Psoas muscle (tissue), 8 donors: ENCODE data around the gene PLXNA4. TPM values are rescaled to one million over a fixed set of nuclear protein-coding genes. Genes with fewer than 3 reads are reported as not detected.
A peak's percentile ranks its signal among the peaks of the same experiment; 100 is the strongest.

Experiments used
- ATAC-seq, 4 donors: fragments of 200-7000 bp; cut with Tn5 transposase; one replicate each; pipeline ENCODE4 v1.9.1; 2020; ENCODE audit warnings: moderate library complexity in 3 of 4, mild to moderate bottlenecking in 2 of 4
- DNase-seq, 2 donors: peaks; one replicate each; pipeline ENCODE4 v3.0.0-alpha.2; 2020
- H3K27ac ChIP-seq: fragments of 200-600 bp; one replicate; pipeline ENCODE4 v1.8.0; 2022
- H3K27me3 ChIP-seq, 3 donors: fragments of 200-600 bp in 1 of 3; one replicate each; pipeline versions ENCODE4 v1.6.1 to v1.8.0; 2013 to 2022; ENCODE audit warnings: low read length in 2 of 3, mild to moderate bottlenecking in 2 of 3, moderate library complexity in 1 of 3; ENCODE audit not compliant: insufficient read depth in 3 of 3
- H3K36me3 ChIP-seq, 2 donors: fragments of 200-600 bp in 1 of 2; one replicate each; pipeline versions ENCODE4 v1.6.1 to v1.8.0; 2013 to 2022; ENCODE audit warnings: low read depth in 1 of 2, mild to moderate bottlenecking in 1 of 2, moderate library complexity in 1 of 2; ENCODE audit not compliant: insufficient read depth in 1 of 2
- H3K4me1 ChIP-seq: fragments of 200-600 bp; one replicate; pipeline ENCODE4 v1.8.0; 2022
- H3K4me3 ChIP-seq: fragments of 200-600 bp; one replicate; pipeline ENCODE4 v1.8.0; 2022; ENCODE audit warnings: mild to moderate bottlenecking
- H3K9me3 ChIP-seq: fragments of 200-600 bp; one replicate; pipeline ENCODE4 v1.8.0; 2022
- CTCF ChIP-seq: fragments of 200-600 bp; IDR thresholded peaks from one replicate; pipeline ENCODE4 v1.8.0; 2022; ENCODE audit warnings: antibody characterized with exemption
- WGBS, 3 donors: extraction: QIAGEN DNeasy Blood & Tissue Kit; methylation state at CpG; one replicate each; pipeline versions ENCODE4 v1.1.6 to v1.1.7; 2013; 5-methylcytosine and 5-hydroxymethylcytosine counted together
- intact Hi-C, 2 donors: fragments of 100-400 bp; cut with DNase I; formaldehyde crosslinking; loops; one replicate each; pipeline versions ENCODE4 v1.11.0 to v1.14.2; 2022
- polyA plus RNA-seq, 3 donors: library from polyadenylated mRNA; stranded (reverse); fragments of 200-250 nt; gene quantifications; one replicate each; pipeline ENCODE4 v1.2.3, GENCODE V29; 2013
- total RNA-seq, 4 donors: library from RNA; stranded (reverse); fragmentation: NEBNext Ultra II Directional in 2 of 4; extraction: Animal tissue kit (Norgen Biotek cat#: 25700) in 2 of 4; gene quantifications; one replicate each; pipeline versions ENCODE4 v1.2.1 to v1.2.4, GENCODE V29; 2021 to 2023
- donor health status: healthy with polysubstance abuse.
- donor health status: DM: no; HTN: no; CAD: no; lungs with moderate emphysema.
- donor health status: Bipolar disorder and iron deficiency.
- donor health status: healthy.
- donor health status: DM: yes; HTN: yes; CAD: no.
- donor health status: DM: no; HTN: no; CAD: no.
- donor health status: DM: no; HTN: no; CAD: no.
- donor health status: DM: yes; HTN: yes; CAD: no.

Gene PLXNA4
- total and polyA plus RNA-seq, 7 donors: 0.15 to 2.5 (median 0.88) TPM

GRCh38 chr7:132145466-132145865 is 430.8 kb downstream of the PLXNA4 start:
- Histone ChIP-seq H3K4me1 (no peaks in the 10 kb centered on the region), H3K9me3 (no peaks in the 10 kb centered on the region), H3K36me3 (no peaks in the 10 kb centered on the region), H3K27ac (no peak overlapping the region), H3K27me3 (no peaks in the 10 kb centered on the region), H3K4me3 (no peak overlapping the region)
- DNase-seq (peak; percentile 43 to 65), ATAC-seq (peak; percentile 78 to 94 (median 85))
- intact Hi-C loops: no loop called here
- TF ChIP-seq CTCF: no peak
- 40 to 62% (median 43%) methylated on average over 8 of the region's 8 CpGs for WGBS, 3 donors

- TF ChIP-seq CTCF: no peak
- no peaks in the 10 kb centered on the region for H3K4me1 ChIP-seq
- intact Hi-C loops: no loop called here
- 78 to 81% (median 80%) methylated on average over 9 of the region's 9 CpGs for WGBS, 3 donors
- no peaks in the 10 kb centered on the region for H3K36me3 ChIP-seq
- peak in 1 of 4 donors; percentile 2 for ATAC-seq
- no peak overlapping the region for H3K4me3 ChIP-seq
- DNase-seq: no peak
- H3K27ac ChIP-seq: no peak overlapping the region
- no peaks in the 10 kb centered on the region for H3K9me3 ChIP-seq
- no peaks in the 10 kb centered on the region for H3K27me3 ChIP-seq
Observed at GRCh38 chr7:132145063-132145462, 431.2 kb downstream of the PLXNA4 start.

GRCh38 chr7:132142006-132142405 is 434.3 kb downstream of the PLXNA4 start:
- TF ChIP-seq CTCF: no peak
- no peak overlapping the region for H3K4me3 ChIP-seq
- no peaks in the 10 kb centered on the region for H3K9me3 ChIP-seq
- intact Hi-C loops: loop anchor here in 1 of 2 donors (5.0 kb wide), 1 partner anchor 70 kb away; no protein-coding TSS in a partner anchor
- H3K27ac ChIP-seq: no peak overlapping the region
- no peaks in the 10 kb centered on the region for H3K4me1 ChIP-seq
- H3K27me3 ChIP-seq: no peaks in the 10 kb centered on the region
- H3K36me3 ChIP-seq: no peaks in the 10 kb centered on the region
- no peak for ATAC-seq
- WGBS, 3 donors: 77 to 89% (median 87%) methylated on average over 3 of the region's 3 CpGs
- no peak for DNase-seq

- DNase-seq (no peak), ATAC-seq (no peak)
- no peaks in the 10 kb centered on the region for H3K4me1 ChIP-seq
- no peaks in the 10 kb centered on the region for H3K36me3 ChIP-seq
- no peaks in the 10 kb centered on the region for H3K27me3 ChIP-seq
- H3K27ac ChIP-seq: no peak overlapping the region
- no peak for TF ChIP-seq CTCF
- 75 to 92% (median 77%) methylated on average over 3 of the region's 3 CpGs for WGBS, 3 donors
- no peaks in the 10 kb centered on the region for H3K9me3 ChIP-seq
- H3K4me3 ChIP-seq: no peak overlapping the region
- intact Hi-C loops: loop anchor here in 1 of 2 donors (5.0 kb wide), 1 partner anchor 69 kb away; no protein-coding TSS in a partner anchor
Observed at GRCh38 chr7:132141109-132141508, 435.2 kb downstream of the PLXNA4 start.

GRCh38 chr7:132140341-132140740 is 435.9 kb downstream of the PLXNA4 start:
- DNase-seq (no peak), ATAC-seq (no peak)
- no peaks in the 10 kb centered on the region for H3K27me3 ChIP-seq
- no peaks in the 10 kb centered on the region for H3K36me3 ChIP-seq
- H3K4me1 ChIP-seq: no peaks in the 10 kb centered on the region
- intact Hi-C loops: loop anchor here in 1 of 2 donors (5.0 kb wide), 1 partner anchor 68 kb away; no protein-coding TSS in a partner anchor
- TF ChIP-seq CTCF: no peak
- H3K9me3 ChIP-seq: no peaks in the 10 kb centered on the region
- no peak overlapping the region for H3K27ac ChIP-seq
- WGBS, 3 donors: 57 to 76% (median 74%) methylated on average over 5 of the region's 5 CpGs
- H3K4me3 ChIP-seq: no peak overlapping the region
